ENCODE data around the gene HSD3B1. TPM values are rescaled to one million over a fixed set of nuclear protein-coding genes. Genes with fewer than 3 reads are reported as not detected.

HSD3B1 gene
- total RNA-seq, result not detected in 2 replicates

DNA sequence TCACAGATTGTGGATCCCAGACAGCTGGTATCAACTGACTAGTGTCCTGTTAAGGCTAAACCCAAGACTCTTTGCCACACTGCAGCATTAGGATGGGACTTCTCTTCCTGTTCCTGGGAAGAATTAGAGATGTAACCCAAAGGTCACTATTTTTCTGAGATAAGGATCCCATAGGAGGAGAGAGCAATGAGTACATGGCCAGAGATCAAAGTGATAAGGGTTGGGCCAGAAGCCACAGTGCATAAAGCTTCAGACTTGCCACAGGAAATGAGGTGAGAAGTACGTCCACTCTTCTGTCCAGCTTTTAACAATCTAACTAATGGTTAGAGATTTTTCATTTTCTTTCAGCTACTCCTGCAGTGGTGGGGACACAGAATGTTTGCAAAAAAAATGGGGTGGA, at the start of gene HSD3B1:
TSS of gene HSD3B1 (plus strand) at position 270 of the 400 bp plus-strand sequence. CDS start 267 bp downstream, outside the sequence.
- intact Hi-C loops (cut with micrococcal nuclease), result no loop called here

DNA sequence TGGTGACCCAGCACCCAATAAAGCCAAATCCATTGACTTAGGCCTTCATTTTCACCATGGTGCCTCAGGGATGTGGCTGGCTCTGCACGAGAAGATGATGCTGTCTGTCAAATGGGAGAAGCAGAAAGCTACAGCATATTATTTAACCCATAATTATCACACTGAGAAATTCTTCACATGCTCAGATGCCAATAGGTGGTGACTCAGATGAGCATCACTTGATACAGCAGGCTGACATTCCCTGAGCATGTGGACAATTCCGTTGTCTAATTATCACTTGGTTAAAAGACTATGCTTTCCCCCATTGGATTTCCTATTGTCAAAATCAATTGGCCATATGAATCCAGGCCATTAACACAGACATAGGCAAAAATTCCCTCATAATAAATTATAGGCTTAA, 44.0 kb upstream of the HSD3B1 start:
- intact Hi-C loops (cut with micrococcal nuclease), result no loop called here

DNA sequence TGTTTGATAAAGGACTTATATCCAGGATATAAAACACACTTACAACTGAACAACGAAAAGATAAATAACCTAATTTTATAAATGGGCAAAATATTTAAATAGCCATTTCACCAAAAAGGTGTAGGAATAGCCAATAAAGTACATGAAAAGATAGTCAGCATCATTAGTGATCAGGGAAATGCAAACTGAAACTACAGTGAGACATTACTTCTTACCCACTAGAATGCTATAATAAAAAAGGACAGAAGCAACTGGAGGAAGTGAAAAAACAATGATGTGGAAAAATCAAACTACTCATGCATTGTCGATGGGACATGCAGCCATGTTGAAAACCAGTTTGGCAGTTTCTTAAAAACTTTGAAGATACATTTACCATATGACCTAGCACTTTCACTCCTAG, 43.4 kb upstream of the HSD3B1 start:
- intact Hi-C loops (cut with micrococcal nuclease), result no loop called here

DNA sequence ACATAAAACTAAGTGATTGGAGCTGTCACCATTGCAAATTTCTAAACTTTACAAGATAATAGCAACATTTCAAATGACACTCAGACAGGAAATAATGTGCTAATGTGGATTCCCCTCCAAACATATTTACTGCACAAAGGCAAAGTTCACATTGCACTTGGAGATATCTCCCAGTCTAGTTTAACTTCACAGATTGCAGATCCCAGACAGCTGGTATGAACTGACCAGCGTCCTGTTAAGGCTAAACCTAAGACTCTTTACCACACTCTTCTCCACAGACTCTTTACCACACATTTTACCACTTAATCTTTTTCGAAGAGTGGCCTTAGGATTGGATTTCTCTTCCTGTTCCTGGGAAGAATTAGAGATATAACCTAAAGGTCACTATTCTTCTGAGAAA, 40.6 kb upstream of the HSD3B1 start:
- intact Hi-C loops (cut with micrococcal nuclease), result no loop called here

DNA sequence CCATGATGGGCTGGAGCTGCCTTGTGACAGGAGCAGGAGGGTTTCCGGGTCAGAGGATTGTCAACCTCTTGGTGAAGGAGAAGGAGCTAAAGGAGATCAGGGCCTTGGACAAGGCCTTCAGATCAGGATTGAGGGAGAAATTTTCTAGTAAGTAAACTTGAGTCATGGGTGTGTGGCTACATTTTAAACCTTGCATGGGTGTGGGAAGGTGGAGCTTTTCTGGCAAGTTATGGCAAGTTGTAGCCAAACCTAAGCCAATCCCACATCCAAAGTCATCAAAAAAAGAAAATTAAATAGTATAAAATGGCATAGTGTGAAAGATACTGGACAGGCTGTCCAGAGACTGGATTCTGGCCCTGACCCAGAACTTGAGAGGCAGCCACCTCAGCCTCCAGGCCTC, 39.8 kb upstream of the HSD3B1 start:
- intact Hi-C loops (cut with micrococcal nuclease), result no loop called here

DNA sequence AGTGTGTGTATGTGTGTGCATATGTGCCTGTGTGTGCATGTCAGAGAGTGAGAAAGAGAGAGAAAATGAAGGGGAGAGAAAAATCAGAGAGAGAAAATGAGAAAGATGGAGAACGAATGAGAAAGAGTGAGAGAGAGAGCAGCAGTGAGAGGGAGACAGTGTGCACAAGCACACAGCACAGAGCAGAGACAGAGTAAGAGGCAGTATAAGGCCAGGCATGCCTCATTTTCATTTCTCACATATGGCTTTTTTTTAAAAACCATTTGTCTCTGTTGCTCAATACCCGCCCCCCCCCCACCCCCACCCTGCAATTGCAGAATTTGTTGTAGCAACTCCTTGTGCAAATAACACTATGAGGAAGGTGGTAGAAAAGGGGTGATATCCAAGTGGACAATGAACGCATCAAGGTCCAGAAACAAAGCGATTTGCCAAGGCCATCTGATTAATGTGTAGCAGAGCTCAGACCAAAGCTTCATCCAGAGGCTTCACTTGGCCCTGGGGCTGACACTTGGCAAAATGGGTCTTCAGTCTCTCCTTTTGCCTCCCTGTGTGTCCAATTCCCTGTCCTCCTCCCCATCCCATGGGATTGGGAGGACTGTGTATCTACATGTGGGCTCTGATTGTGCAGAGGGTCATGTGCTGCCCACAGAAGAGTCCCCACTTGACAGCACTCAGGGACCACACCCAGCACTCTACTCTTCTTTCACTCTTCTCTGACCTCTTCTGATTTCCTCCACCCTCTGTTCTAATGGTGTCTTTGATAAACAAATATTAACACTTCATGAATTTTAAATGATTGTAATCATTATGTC, 38.9 kb upstream of the HSD3B1 start:
- intact Hi-C loops (cut with micrococcal nuclease), result no loop called here

DNA sequence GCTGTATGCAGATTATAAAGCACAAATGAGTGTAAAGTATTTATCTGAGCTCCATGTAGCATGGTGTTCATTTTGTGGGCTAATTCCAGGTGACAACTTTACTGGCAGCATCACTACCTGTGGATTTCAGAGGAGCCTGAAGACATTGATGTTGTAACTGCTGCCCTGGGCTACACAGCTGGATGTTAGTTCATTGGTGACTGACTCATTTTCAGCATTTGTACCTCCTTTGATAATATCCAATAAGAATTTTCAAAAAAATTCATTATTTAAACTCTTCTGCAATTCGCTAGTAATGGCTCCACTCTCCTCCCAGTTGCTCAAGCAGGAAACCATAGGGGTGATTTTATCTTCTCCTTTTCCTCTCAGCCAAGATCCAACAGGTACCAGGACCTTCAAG, 37.3 kb upstream of the HSD3B1 start:
- intact Hi-C loops (cut with micrococcal nuclease), result loop anchor here (10.0 kb wide), 1 partner anchor 205 kb away; no protein-coding TSS in a partner anchor

DNA sequence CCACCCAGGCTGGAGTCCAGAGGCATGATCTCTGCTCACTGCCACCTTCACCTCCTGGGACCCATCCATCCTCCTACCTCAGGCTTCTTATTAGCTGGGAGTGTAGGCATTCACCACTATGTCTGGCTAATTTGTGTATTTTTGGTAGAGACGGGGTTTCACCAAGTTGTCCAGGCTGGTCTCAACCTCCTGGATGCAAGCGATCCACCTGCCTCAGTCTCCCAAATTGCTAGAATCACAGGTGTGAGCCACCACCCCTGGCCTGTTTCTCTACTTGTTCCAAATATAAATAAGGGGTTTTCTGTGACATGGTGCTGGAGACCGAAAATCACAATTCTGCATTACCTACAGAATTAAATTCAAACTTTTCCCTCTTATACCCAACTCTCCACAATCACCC, 36.6 kb upstream of the HSD3B1 start:
- intact Hi-C loops (cut with micrococcal nuclease), result loop anchor here (10.0 kb wide), 1 partner anchor 204 kb away; no protein-coding TSS in a partner anchor

DNA sequence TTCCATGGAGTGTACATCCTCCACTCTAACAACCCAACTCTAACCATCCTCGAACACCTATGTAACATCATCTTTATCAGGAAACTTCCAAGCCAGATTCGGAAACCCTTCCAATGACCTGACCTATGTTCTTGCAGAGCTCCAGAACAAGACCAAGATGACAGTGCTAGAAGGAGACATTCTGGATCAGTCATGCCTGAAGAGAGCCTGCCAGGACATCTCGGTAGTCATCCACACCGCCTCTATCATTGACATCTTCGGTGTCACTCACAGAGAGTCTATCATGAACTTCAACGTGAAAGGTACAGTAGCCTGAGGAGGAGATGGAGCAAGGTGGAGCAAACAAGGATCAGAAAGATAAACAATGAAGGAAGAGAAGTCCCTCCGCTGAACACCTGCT, 36.1 kb upstream of the HSD3B1 start:
- intact Hi-C loops (cut with micrococcal nuclease), result loop anchor here (10.0 kb wide), 1 partner anchor 204 kb away; no protein-coding TSS in a partner anchor

DNA sequence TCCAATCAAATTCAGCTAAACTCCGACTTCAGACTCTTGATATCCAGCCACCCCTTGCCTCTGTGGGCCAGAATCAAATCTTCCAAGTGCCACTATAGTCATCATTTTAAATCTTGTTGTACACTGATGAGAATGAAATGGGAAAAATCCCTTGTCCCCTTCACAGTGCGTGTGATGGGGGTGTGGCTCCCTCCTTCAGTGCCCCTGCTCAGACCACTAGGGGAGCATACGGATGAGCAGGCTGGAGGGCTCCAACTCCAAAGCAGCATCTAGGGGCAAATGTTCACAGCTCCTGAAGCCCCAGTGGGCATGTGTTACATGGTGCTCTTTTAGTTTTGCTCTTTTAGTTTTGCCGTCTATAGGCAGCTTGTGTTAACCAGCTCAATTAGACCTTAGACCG, 35.4 kb upstream of the HSD3B1 start:
- intact Hi-C loops (cut with micrococcal nuclease), result loop anchor here (10.0 kb wide), 1 partner anchor 203 kb away; no protein-coding TSS in a partner anchor

DNA sequence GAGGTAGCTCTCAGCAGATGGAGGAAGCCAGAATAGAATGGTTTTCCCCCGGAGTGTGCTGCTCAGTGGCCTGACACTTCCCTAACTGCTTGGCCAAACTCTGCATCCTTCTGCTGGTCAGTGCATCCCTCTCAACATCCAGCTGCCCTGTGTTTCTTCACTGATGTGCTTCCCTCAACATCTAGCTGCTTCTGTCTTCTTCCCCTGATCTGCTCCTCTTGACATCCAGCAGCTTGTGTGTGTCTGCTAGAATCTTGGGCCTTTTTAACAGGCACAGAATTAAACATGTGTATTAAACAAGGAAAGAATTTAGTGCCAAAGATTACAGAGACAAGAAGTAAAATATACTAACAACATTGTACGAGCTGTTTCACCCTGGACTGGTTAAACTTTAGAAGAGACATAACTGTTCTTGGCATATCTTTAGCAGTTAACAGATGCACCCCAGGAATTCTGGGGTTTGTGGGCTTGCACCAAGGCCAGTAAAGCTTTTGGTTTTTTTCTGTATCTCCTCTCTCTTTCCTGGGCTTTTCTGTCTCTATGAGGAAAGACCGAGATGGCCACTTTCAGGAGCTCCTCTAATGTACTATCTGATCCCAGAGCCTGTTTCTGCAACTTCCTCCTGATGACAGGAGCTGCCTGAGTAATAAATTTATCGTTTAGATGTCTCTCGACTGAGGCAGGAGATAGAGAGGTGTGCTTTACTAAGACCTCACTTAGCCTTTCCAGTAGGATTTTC, 34.8 kb upstream of the HSD3B1 start:
- intact Hi-C loops (cut with micrococcal nuclease), result loop anchor here (10.0 kb wide), 1 partner anchor 203 kb away; no protein-coding TSS in a partner anchor

DNA sequence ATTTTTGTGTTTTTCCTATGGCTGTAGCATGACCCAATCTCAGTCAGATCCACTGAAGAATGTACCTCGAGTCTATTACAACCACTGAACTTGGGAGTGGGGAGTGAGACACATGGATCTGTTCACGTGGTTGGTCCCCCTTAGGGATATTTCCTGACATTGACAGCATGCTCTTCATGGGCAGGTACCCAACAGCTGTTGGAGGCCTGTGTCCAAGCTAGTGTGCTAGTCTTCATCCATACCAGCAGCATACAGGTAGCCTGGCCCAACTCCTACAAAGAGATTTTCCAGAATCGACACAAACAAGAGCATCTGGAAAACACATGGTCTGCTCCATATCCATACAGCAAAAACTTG, 34.2 kb upstream of the HSD3B1 start:
- intact Hi-C loops (cut with micrococcal nuclease), result loop anchor here (10.0 kb wide), 1 partner anchor 202 kb away; no protein-coding TSS in a partner anchor

DNA sequence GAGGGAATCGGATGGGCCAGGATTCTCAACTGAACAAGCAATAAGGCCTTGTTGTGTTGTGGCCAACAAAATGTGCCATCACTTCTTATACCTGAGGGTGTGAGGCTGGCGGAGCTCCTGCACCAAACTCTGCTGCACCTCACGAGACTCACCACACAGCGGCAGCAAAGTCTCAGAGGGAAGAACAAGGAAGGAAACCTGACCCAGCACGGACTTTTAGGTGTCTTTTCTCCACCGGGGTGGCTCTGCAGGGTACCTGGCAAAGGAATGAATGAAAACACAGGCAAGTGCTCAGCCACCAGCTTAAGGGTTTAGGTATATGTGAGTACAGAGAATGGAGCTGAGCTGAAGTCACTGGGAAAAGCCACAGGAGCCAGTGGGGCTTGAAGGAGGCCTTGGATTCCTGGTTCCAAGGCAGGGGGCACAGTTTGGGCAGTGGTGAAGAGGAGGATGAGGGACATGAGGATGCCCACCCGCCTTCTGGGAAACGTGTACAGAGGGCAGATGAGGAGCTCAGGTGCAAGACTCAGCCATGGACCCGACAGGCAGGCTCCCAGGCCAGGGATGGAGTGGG, 31.1 kb upstream of the HSD3B1 start:
- intact Hi-C loops (cut with micrococcal nuclease), result loop anchor here (10.0 kb wide), 1 partner anchor 199 kb away; no protein-coding TSS in a partner anchor

DNA sequence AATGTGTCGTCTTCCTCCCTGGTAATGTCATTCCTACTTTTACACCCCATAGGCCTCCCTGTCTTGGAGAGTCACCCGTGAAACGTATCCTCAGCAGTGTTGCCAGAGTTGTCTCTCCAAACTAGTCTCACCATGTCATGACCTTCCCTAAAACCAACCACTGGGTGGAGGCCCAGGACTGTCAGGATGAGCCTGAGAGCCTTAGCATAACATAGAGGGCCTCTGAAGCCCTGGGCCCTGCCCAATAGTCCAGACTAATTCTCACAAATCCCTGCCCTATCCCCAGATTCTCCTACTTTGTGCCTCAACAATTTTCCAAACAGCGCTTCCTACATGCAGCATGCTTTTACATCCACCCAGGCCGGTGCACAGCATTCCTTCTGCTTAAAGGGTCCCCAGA, 29.3 kb upstream of the HSD3B1 start:
- intact Hi-C loops (cut with micrococcal nuclease), result loop anchor here (10.0 kb wide), 1 partner anchor 197 kb away; no protein-coding TSS in a partner anchor

DNA sequence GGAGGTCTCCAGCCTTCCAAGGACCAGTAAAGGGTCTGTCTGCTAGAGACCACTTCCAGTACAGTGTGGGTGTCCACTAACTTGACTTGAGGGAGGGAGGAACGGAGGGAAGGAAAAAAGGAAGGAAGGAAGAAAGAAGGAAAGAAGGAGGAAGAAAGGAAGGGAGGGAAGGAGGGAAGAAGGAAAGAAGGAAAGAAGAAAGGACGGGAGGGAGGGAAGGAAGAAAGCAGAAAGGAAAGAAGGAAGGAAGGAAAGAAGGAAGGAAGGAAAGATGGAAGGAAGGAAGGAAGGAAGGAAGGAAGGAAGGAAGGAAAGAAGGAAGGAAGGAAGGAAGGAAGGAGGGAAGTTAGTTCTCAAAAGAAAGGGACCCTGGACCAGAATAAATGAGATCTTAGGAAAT, 26.8 kb upstream of the HSD3B1 start:
- intact Hi-C loops (cut with micrococcal nuclease), result no loop called here

DNA sequence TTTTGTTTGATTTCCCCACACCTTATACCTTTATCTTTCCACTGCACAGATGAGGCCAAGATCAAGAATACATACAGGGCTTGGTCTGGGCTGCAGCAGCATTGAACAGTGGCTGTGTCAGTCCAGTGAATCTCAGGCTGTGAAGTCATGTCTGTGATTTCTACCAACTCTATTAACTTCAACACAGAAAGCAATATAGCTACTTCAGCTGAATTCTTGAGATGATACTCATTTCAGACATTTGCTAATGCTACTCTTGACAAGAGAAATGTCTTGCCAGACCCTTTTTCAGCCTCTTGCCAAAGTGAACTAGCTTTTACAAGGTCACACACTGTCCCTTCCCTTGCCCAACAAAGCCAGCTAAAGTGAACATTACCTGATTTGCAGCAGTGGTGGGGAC, 25.1 kb upstream of the HSD3B1 start:
- intact Hi-C loops (cut with micrococcal nuclease), result no loop called here

DNA sequence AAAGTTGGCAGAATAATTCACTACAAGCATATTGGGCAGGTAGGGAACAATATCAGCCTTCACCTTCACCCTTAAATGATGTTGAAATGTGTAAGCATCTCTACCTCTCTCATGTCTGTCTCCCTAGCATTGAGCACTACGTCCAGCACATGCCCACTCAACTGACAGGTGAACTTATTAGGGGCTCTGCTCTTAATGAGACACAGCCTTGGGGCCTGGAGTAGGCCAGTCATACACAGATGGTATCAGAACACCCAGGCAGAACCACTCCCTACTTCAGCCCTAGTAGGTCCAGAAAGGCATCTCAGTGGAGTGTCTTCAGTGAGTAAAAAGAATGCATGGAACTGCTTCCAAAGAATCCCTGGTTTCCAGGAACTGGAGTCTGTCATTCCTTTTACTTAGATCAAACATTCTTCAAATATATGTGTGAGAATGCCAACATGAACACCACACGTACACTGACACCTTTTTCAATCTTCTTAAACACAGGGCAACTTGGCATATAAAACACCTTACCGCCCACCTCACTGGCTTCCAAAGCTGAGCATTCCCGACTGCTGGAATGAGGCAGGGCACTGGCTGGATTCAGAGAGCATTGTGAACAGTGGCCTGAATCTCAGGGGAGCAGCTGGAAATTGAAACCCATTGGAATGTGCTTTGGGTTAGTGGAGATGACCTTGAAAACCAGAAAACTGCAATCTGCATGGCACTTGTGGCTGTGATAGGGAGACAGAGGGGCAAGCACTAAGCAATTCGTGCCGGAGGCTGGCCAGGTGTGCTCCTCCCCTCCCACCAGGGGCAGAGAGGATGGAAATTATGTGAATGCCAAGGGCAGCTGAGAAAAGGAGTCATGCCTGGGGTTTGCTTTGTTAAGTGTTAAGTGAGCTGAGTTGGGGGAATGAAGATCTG, 24.2 kb upstream of the HSD3B1 start:
- intact Hi-C loops (cut with micrococcal nuclease), result no loop called here

DNA sequence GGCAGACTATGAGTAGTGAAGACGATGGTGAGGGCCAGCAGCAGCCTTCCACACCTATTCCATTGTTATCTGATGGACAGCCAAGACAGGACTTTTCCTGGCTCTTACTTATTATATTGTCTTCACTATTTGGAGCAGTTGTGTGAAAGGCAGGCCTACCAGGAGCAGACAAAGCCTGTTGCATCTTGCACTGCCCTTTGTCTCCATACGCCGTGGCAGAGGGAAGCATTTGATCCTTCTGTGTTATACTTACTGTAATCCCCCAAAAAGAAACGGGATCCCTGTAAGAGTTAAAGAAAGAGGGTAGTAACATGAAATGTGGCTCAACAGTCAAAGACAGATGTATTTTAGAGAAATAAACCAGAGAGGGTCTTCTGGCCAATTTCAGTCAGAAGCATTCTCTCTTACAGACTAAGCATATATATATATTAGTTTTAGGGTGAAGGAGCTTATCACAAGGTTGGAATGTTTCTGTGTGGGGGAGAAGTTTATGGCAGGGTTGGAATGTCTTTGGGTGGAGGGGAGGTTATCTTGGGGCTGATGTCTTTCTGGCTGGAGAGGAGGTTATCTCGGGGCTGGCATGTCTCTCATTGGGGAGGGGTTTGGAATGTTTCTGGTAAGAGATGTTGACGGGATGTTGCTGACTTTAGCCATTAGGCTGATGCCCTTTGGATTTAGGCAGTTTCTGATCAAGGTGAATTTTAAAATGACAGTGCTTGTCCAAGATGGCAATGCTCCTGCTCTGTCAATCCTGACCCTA, 23.4 kb upstream of the HSD3B1 start:
- intact Hi-C loops (cut with micrococcal nuclease), result no loop called here

DNA sequence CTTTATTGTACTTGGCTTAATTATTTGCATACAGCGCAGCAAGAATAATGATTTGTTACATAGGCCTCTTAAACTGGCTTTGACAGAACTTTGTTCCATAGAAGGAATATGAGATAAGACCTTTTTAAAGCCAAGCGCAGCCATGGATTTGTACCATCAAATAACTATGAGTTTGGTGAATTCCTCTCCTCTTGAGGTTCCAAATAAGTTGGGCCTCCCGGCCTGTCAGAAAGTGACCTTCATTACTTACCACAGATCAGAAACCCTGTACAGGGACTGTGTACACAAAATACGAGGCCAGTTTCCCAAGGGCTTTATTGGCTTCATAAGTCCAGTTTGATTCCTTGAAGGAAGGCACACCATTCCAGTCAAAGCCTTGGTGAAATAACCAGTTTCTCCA, 21.8 kb upstream of the HSD3B1 start:
- intact Hi-C loops (cut with micrococcal nuclease), result no loop called here

DNA sequence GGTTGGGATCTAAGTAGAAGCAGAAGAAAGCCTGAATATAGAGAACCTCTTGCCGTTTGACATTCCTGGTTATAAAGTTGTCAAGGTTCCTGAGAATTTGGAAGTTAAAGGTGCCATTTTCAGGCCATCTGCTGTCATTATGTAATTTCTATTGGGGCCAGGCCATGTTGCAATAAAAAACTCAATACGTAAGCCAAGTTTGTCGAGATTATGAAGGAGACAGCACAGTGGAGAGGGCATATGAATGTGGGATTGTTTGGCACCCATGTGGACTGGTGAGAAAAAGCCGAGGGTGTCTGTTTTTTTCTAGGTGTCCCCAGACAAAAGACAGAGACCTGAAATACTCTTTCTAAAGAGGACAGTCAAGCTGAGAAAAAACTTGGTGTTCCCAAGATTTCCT, 18.8 kb upstream of the HSD3B1 start:
- intact Hi-C loops (cut with micrococcal nuclease), result no loop called here
